Iris pigment epithelial cell (primary cell): ENCODE results near the gene ARAP1.
A peak's percentile ranks its signal among the peaks of the same experiment; 100 is the strongest.

Experiments used
- DNase-seq: peaks from one replicate; pipeline ENCODE4 v3.0.0-alpha.2; 2011; ENCODE audit warnings: low read depth

The ARAP1 gene

GRCh38 chr11:72762641-72763304 lies 10.6 kb upstream of the ARAP1 start:
- DNase-seq: no peak

GRCh38 chr11:72760539-72761405 lies 8.6 kb upstream of the ARAP1 start:
- DNase-seq: peak; percentile 95

GRCh38 chr11:72759468-72759985 lies 7.3 kb upstream of the ARAP1 start:
- DNase-seq: no peak

GRCh38 chr11:72758690-72759389 lies 6.6 kb upstream of the ARAP1 start:
- peak; percentile 91 for DNase-seq

- DNase-seq: peak; percentile 90
Observed at GRCh38 chr11:72758304-72758689, 6.1 kb upstream of the ARAP1 start.

GRCh38 chr11:72755713-72756285 lies 3.6 kb upstream of the ARAP1 start:
- no peak for DNase-seq

GRCh38 chr11:72754544-72755155 lies 2.4 kb upstream of the ARAP1 start:
- no peak for DNase-seq

- DNase-seq: no peak
Observed at GRCh38 chr11:72754149-72754543, 1.9 kb upstream of the ARAP1 start.

- no peak for DNase-seq
Observed at GRCh38 chr11:72753341-72754148, 1.3 kb upstream of the ARAP1 start.

GRCh38 chr11:72751116-72752087 lies 806 bp downstream of the ARAP1 start:
- DNase-seq: no peak

- no peak for DNase-seq
Observed at GRCh38 chr11:72750556-72751115, 1.6 kb downstream of the ARAP1 start.

GRCh38 chr11:72750086-72750485 lies 2.1 kb downstream of the ARAP1 start:
- DNase-seq: no peak

GRCh38 chr11:72747289-72747855 lies 4.8 kb downstream of the ARAP1 start:
- DNase-seq: no peak

- DNase-seq: no peak
Observed at GRCh38 chr11:72746821-72747220, 5.4 kb downstream of the ARAP1 start.

GRCh38 chr11:72745925-72746550 lies 6.2 kb downstream of the ARAP1 start:
- no peak for DNase-seq

- no peak for DNase-seq
Observed at GRCh38 chr11:72745511-72745910, 6.7 kb downstream of the ARAP1 start.

GRCh38 chr11:72744474-72744873 lies 7.7 kb downstream of the ARAP1 start:
- no peak for DNase-seq
